ENCODE results near the gene SYNPO2.
"Not testable (repeated sequence)": the region's sequence is repeated elsewhere in the genome, so short reads cannot be mapped to it uniquely, and the experiment has no call there.

Gene SYNPO2

DNA sequence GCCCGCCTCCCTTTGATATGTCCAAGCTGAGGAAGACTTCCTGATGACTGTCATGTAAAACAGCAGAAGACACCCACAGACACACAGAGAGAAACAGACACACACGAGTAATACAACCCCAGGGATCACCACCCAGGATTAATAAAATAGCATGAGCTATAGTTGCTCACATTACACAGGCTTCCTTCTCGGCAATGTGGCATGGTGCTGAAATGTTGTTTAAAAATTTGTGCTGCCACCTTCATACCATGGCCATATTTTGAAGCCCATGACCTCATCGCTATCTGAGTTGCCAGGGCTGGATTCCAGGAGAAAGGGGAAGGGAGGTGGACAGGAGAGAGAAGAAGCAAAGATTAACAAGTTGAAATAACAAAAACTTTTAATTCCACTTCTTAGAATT is 111.7 kb downstream of the SYNPO2 start:
- DNase-seq (ENCODE audit: low read depth) = no peak

DNA sequence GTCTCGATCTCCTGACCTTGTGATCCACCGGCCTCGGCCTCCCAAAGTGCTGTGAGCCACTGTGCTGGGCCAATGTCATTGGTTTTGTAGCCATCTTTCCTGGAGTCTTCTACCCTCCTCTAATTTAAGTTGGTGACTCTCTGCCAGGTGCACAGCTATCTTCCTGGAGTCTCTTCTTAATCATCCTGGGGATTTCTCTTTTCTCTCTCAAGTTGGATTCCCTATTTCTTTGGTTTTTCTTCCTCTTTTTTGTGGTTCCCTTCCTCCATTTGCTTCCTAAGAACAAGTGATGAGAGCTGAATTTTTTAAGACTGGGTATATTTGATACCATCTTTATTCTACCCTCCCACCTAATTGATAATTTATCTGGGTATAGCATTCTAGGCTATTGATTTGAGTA is 113.8 kb downstream of the SYNPO2 start:
- no peak for DNase-seq (ENCODE audit: low read depth)

DNA sequence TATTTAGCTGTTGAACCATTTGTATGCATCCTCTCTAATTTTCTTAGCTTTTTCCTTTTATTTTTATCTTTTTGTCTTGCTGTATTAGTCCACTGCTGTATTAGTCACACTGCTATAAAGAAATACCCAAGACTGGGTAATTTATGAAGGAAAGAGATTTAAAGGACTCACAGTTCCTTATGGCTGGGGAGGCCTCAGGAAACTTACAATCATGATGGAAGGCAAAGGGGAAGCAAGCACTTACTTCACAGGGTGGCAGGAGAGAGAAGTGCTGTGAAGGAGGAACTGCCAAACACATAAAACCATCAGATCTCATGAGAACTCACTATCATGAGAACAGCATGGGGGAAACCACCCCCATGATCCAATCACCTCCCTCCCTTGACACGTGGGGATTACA is 114.3 kb downstream of the SYNPO2 start:
- not testable (repeated sequence) for DNase-seq (ENCODE audit: low read depth)

DNA sequence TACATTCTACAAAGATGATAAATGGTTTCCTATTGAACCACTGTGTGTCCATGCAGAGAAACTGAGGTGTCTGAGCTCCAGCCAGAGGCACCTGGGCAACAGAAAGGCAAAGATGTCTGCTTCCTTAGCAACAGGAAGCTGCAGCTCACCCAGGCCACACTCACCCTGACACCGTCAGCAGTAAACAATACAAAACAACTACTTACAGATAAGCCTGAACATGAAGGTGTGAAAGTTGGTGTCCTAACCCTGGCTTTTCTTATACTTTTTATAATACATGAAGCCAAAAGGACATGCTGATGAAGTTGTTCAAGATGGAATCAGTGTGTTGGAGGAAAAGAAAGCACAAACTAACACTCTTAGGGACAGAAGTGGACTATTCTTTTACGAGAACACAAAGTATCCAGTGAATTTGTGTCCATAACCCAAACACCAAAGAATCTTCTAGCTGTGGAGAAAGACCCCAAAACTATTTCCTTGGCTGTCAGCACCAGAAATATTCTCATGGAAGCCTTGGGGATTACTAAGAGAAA is 117.3 kb downstream of the SYNPO2 start:
- no peak for DNase-seq (ENCODE audit: low read depth)

DNA sequence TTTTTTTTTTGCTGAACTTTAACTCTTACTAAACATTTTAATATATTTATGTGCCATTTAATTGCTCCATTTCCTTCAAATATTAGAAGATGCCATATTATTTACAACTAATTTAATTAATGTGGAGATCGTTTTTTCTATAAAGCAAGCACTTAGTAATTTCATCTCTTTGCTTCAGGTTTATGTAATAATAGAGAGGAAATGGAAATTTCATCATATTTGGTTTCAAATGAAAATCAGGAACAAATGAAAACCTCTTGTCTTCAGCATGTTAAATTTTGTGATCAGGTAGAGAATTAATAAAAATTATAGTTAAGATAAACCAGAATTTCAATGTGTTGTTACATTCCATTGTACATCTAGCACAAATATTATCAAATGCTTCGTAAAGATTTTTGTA is 120.1 kb downstream of the SYNPO2 start:
- no peak for DNase-seq (ENCODE audit: low read depth)

DNA sequence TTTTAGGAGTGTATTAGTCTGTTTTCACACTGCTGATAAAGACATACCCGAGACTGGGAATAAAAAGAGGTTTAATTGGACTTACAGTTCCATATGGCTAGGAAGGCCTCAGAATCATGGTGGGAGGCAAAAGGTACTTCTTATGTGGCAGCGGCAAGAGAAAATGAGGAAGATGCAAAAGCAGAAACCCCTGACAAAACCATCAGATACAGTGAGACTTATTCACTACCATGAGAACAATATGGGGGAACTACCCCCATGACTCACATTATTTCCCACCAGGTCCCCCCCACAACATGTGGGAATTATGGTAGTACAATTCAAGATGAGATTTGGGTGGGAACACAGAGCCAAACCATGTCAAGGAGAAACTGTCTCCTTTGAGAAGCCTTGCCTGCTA is 121.6 kb downstream of the SYNPO2 start:
- DNase-seq (ENCODE audit: low read depth) = not testable (repeated sequence)

DNA sequence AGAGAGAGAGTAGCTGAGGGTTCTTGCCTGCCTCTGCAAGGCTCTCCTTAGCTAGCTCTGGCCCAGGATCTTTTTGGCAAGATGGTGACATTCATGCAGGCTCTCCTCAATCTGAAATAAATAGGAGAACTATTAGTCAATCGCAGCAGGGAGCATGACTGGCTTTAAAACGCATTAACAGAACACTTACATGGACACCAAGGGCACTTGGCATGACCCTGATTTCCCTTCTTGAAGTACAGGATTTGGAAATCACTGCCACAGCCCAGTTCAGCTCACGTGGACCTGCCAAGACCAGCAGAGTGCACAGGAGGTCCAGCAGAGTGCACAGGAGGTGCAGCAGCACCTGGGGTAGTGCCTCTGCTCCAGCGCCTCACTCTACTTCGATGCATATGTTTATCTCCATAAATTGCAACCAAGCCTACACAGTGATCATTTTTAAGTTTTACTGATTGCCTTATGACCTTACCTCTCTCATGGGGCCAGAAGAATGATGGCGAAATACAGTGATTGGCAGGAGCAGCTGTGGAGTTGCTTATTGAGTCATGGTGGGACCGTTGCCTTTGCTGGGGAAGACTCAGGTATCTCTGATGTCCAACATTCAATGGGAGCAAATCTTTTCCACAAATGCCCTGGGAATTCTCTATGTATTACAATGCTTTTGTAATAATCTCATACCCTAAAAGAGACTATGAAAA is 122.4 kb downstream of the SYNPO2 start:
- no peak for DNase-seq (ENCODE audit: low read depth)

DNA sequence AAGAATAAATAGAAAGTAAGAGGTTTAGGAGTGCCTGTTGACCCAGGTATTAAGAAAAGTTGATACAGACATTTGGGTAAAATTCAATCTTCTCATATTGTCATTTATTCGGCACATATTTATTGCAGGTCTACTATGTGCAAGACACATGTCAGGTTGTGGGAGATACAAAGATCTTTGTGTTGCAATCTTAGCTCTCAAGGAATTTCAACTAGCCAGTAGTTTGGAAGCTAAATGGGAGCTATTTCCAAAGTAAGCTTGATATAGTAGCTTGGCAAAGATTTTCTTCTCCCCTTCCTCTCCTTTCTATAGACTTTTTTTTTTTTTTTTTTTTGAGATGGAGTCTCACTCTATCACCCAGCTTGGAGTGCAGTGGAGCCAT is 122.9 kb downstream of the SYNPO2 start:
- DNase-seq (ENCODE audit: low read depth) = no peak

DNA sequence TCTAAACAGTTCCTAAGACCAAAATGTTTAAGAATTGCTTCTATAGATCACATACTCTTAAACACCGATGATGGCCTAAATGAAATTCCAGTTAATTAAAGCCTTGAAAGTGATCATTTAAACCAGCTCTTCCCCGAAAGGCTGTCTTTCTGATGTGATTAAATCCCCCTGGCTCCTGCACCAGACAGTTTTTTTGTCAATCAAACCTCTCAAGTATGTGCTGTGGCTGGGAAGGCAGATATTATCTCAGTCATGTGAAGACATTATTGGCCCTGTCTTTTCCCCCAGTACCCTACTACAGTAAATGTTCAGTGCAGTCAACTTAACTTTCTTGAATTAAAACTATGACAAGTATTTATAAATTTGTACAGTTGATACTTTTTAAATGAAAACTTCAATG is 126.0 kb downstream of the SYNPO2 start:
- no peak for DNase-seq (ENCODE audit: low read depth)

DNA sequence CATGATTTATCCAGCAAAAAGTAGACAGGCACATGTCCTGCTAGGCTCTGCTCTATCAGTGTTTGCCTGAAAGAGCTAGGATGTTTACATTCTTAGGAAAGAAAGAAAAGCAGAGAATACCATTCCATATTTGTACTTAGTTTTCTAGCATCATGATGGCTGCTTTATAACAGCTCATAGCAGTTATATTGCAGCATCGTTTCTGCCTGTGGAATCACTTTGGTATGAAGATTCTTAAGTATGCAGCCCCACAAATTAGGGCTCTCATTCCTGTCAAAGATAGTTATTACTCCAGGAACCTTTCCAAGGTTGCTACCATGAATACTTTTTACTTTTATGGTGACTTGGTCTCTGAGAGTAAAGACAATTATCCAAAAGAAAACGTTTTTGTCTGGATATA is 128.0 kb downstream of the SYNPO2 start:
- DNase-seq (ENCODE audit: low read depth) = no peak

DNA sequence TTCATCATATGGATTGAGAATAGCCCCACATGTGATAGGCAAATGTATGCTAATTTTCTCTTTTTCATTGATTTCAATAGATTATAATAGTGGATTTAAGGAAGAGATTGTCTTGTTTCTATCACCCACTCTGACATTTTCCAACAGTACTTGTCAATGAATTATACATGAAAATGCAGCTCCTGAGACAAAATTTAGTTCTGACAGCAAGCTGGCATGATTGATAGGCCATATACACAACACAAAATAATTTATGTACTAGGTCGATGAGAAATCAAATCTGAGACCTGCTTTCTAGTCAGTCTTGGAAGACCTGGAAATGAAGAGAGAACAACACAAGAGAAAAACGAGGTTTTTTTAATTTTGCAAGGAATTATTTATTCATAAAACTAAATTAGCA is 129.0 kb downstream of the SYNPO2 start:
- no peak for DNase-seq (ENCODE audit: low read depth)

DNA sequence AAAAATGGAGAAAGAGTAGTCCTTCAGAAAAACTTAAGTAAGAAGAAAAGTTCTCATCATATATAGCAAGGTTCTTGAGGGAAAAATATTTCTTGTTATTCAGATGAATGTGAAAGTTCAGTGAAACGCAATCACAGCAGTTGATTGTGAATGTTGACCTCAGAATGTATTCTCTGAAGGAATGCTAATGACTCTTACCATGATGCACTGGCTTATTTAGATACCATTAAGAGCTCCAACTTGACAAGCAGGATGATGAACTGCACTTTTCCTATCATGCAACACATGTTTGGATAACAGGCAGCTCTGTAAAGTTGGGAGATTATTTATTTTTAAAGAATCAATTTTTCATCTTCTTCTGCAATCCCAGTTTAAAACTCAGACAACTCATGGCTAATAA is 131.5 kb downstream of the SYNPO2 start:
- no peak for DNase-seq (ENCODE audit: low read depth)

DNA sequence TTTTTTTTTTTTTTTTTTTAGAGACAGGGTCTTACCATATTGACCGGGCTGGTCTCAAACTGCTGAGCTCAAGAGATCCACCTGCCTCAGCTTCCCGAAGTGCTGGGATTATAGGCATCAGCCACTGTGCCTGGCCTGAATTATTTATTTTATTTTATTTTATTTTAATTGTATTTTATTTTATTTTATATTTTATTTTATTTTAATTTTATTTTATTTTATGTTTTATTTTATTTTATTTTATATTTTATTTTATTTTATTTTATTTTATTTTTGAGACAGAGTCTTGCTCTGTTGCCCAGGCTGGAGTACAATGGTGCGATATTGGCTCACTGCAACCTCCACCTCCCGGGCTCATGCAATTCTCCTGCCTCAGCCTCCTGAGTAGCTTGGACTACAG is 133.9 kb downstream of the SYNPO2 start:
- not testable (repeated sequence) for DNase-seq (ENCODE audit: low read depth)

DNA sequence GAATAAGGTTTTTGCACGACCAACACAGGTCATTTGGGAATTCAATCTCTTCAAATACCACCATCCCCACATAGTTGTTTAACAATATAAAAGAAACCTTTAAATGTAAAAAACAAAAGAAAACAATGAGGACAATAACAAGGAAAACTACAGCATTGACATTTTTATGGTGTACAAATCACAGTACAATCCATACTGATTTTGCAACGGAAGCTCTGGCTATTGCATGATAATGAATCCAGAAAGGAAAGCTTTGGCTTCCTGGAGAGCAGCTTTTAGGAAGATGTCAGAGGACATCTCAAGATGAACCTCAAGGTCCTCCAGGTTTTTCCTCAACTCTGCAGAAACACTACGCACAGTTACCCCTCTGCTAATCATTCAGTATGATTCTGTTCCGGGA is 135.4 kb downstream of the SYNPO2 start:
- no peak for DNase-seq (ENCODE audit: low read depth)

DNA sequence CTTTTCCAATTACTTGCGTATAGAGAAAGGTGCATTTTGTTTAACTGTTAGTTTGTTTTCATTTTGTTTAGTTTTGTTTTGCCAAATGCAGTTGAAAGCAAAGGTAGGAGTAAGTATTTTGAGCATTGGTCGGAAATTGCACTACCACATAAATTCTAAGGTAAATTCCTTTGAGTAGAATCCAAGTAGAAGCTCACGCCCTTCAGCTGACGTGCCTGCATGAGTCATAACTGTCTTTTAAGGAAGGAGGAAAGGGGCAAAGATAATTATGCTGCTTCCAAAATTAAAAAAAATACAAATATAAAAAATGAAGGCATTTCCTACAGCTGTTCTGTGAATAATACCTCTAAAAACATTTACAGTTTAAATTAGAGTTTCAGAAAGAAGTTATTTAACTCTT is 136.8 kb downstream of the SYNPO2 start:
- no peak for DNase-seq (ENCODE audit: low read depth)

DNA sequence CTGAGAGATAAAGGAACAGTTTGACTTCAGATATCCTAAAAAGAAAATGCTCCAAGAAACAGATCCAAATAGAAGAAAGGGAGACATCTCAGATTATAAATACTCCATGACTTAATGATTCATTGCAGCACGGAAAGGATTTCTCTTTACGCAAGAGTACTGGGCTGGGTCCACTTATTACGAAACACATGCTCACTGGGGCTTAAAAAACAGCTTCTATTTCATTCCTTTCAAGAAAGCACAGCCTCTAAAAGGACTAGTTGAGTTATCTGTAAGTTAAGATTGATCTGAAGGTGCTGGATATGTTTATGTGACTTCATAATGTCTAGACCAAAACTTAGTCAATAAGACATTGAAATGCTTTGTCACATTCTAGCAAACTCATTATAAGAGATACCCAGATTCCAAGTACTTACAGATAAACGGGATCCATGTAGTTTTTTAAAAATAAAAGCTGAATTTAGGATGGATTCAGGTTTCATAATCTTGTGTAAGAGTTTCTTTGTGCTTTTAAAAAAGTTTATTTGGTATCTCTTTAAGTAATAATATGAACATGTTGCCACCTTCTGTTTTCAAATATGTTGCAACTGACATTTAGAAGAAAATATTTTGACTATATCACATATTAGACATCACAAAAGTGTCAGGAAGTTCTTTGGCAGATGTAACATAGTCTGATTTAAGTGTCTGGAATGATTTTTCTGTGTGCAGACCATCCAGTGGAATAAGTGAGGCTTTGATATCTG is 137.4 kb downstream of the SYNPO2 start:
- DNase-seq (ENCODE audit: low read depth) = no peak

DNA sequence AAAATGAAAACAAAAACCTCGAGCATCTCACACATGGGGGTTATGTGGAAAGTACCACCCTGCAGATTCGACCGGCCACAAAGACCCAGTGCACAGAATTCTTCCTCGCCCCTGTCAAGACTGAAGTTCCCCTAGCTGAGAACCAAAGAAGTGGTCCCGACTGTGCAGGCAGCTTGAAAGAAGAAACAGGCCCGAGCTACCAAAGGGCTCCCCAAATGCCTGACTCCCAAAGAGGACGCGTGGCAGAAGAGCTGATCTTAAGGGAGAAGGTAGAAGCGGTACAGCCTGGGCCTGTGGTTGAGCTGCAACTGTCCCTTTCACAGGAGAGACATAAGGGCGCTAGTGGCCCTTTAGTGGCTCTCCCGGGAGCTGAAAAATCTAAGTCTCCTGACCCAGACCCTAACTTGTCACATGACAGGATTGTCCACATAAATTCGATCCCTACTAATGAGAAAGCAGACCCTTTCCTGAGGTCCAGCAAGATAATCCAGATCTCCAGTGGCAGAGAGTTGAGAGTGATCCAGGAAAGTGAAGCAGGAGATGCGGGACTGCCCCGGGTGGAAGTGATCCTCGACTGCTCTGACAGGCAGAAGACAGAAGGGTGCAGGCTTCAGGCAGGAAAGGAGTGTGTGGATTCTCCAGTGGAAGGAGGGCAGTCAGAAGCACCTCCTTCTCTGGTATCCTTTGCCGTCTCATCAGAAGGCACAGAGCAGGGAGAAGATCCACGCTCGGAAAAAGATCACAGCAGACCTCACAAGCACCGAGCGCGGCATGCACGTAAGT is 138.2 kb downstream of the SYNPO2 start:
- no peak for DNase-seq (ENCODE audit: low read depth)

DNA sequence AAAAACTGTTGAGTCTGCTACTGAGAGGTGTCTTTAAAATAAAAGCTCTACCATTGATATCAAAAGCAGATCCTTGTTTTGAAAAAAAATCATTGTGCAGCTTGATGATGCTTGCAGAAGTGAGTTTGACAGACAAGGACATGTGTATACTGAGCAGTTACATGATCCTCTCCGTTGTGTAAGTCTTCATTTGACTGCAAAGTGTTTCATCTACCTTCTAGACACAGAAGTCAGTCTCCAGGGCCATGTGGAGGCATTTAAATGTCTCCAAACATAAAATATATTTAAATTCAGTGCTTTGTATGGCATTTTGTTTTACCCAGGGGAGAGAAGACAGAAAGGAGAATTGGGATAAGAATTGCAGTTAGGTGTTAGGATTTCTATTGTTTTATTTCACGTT is 139.2 kb downstream of the SYNPO2 start:
- no peak for DNase-seq (ENCODE audit: low read depth)

DNA sequence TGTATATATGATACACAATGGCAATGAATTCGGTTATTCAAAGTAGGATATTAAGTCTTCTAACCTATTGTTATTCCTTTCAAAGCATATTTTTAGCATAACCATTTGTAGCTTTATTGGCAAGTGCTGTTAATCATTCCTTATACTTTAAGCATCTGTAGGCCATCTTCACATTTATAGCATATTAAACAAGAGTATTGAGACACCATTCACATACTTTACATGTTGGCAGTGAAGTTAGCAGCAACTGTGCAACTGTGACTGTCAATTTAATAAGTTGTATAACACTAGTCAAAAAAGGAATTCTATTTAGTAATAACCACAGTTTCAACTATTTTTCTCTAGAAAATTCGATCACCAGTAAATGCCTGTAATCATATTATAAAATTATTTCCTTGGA is 139.6 kb downstream of the SYNPO2 start:
- DNase-seq (ENCODE audit: low read depth) = no peak

DNA sequence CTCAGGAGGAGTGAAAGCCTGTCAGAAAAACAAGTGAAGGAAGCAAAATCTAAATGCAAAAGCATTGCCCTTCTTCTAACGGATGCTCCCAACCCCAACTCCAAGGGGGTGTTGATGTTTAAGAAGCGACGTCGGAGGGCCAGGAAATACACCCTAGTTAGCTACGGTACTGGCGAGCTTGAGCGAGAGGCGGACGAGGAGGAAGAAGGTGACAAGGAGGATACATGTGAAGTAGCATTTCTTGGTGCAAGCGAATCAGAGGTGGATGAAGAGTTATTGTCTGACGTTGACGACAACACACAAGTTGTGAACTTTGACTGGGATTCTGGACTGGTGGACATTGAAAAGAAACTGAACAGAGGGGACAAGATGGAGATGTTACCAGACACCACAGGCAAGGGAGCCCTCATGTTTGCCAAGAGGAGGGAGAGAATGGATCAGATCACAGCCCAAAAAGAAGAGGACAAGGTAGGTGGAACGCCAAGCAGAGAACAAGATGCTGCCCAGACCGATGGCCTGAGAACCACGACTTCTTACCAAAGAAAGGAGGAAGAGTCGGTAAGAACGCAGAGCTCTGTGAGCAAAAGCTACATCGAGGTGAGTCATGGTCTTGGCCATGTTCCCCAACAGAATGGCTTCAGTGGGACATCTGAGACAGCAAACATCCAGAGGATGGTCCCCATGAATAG is 141.3 kb downstream of the SYNPO2 start:
- no peak for DNase-seq (ENCODE audit: low read depth)

DNA sequence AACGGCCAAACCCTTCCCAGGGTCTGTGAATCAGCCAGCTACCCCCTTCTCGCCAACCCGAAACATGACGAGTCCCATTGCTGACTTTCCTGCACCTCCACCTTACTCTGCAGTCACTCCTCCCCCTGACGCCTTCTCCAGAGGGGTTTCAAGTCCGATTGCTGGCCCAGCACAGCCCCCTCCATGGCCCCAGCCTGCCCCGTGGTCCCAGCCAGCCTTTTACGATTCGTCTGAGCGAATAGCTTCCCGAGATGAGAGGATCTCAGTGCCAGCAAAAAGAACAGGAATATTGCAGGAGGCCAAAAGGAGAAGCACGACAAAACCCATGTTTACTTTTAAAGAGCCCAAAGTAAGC is 141.9 kb downstream of the SYNPO2 start:
- no peak for DNase-seq (ENCODE audit: low read depth)

DNA sequence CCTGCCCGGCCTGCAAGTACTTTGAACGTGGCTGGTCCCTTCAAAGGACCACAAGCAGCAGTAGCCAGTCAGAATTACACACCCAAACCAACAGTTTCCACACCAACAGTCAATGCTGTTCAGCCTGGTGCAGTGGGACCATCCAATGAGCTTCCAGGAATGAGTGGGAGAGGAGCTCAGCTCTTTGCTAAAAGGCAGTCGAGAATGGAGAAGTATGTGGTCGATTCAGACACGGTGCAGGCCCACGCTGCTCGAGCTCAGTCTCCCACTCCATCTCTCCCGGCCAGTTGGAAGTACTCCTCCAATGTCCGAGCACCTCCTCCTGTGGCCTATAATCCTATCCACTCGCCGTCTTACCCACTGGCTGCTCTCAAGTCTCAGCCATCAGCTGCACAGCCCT is 142.6 kb downstream of the SYNPO2 start:
- DNase-seq (ENCODE audit: low read depth) = no peak
